Measurements from ENCODE around the gene DOK7.

DNA sequence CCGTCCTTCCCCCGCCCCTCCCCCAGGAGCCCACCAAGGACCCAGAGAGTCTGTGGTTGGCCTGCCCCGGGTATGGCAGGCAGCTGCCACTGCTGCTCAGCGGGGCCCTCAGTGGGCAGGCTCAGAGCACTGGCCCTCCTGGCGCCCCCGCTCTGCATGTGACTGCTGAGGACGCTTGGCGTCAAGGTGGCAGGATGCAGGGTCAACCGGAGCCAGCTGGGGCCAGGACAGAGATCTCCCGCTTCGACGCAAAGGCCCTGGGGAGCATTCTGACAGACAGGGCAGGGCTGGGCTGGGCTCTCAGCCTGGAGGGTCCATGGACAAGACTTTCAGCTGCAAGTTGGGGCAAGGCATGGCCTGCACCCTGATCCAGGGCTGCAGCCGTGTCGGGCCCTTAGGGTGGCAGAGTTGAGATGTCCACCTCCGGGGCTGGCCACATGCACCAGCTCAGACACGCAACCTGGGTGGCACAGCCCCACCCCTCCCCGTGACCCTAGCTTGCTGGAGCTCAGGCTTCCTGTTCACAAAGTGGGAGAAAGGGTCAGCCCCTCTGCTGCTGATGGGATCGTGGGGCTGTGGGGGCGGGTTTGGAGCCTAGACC is 38.8 kb downstream of the DOK7 start:
- TF ChIP-seq YY1 (IDR thresholded peaks at IDR 0.05), result no peak
- no peak for TF ChIP-seq SP1 (IDR thresholded peaks at IDR 0.05)
- TF ChIP-seq RAD21 (IDR thresholded peaks at IDR 0.05), result no peak
- TF ChIP-seq CTCF (IDR thresholded peaks at IDR 0.05; ENCODE audit: low read depth, low read length, missing input control), result no peak
- TF ChIP-seq TAF1 (conservative IDR thresholded peaks at IDR 0.05), result no peak
- TF ChIP-seq, protein P1, sequence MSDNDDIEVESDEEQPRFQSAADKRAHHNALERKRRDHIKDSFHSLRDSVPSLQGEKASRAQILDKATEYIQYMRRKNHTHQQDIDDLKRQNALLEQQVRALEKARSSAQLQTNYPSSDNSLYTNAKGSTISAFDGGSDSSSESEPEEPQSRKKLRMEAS (IDR thresholded peaks at IDR 0.05), result no peak
